Measurements from ENCODE around the gene CREB1. TPM values are rescaled to one million over a fixed set of nuclear protein-coding genes. Genes with fewer than 3 reads are reported as not detected.

CREB1 gene
- total RNA-seq, 2 donors from 2014 or later = 42.9 to 51.7 TPM

GRCh38 chr2:207594264-207594663, 64.5 kb downstream of the CREB1 start:
- ATAC-seq = no peak
- DNase-seq = no peak
- intact Hi-C loops (cut with DNase I, micrococcal nuclease) = no loop called here

GRCh38 chr2:207594731-207595130, 65.0 kb downstream of the CREB1 start:
- intact Hi-C loops (cut with DNase I, micrococcal nuclease) = no loop called here
- DNase-seq (no peak), ATAC-seq (no peak)

DNA sequence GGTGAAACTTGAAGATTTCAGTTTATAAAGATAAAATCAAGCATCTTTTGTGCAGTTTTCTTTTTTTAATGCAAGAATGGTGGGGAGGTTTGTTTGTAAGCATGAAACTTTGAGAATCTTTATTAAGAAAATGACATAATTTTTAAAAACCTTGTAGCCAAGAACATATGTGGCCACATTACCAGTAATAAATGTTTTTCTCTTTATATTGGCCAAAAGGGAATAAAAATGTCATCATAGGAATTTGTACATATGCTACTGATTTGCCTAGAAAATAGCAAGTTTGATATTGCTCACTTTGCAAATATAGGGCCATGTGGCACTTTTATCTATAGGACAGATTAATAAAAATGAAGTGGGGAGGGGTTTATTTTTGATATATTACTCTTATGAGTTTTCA, 69.9 kb downstream of the CREB1 start:
- ATAC-seq (no peak), DNase-seq (no peak)
- intact Hi-C loops (cut with DNase I, micrococcal nuclease) = no loop called here

DNA sequence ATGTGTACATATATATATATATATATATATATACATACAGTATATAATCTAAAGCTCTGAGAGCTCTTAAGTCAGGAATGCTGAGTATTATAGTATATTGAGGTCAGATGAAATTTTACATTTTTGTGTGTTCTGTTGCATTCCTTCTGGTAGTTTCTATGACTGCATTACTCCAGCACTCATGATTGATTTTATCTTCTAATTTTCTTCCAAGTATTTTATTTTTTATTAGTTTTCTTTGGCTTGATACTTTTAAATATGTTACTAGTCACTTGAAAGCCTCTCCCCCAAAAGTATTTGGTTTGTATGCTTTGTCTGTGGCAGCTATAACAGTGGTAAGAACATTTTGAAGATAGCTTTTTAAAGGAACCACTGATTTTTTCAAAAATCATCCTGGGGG, 70.5 kb downstream of the CREB1 start:
- intact Hi-C loops (cut with DNase I, micrococcal nuclease) = no loop called here
- no peak for DNase-seq
- ATAC-seq = no peak

- intact Hi-C loops (cut with DNase I, micrococcal nuclease) = no loop called here
- ATAC-seq (no peak), DNase-seq (no peak)
Measured at GRCh38 chr2:207601774-207602173, 72.0 kb downstream of the CREB1 start.

DNA sequence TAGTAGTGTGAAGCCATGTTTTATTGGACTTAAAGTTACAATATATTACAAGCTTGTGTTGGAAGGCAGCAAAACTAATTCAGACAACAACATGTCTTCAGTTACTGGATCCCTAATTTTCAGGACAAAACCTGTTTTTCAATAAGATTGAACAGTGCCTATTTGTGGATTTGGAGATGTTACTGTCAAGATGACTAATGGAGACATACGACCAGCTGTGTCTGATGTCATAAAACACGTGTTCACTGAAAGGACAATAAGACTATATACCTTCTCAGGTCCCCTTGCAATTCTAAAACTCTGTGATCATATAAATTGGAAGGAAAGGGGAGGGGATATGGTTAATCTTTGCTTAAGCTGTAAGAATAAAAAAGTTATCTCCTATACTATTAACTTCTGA, 73.7 kb downstream of the CREB1 start:
- no peak for DNase-seq
- intact Hi-C loops (cut with DNase I, micrococcal nuclease) = no loop called here
- no peak for ATAC-seq

DNA sequence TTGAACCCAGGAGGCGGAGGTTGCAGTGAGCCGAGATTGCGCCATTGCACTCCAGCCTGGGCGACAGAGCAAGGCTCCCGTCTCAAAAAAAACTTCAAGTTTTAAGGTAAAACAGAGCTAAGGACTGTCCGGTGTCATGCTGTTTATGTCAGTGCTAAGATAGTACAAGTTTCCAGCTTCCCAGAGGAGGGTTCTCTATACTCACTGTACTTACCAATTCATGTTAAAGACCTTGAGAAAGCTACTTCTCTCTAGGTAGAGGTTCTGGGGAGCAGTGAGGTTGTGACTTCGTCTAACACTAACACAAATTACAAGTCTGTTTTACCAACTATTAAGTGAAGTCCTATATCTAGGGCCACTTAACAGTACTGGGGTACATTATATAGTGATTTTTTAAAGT, 76.6 kb downstream of the CREB1 start:
- ATAC-seq = no peak
- intact Hi-C loops (cut with DNase I, micrococcal nuclease) = no loop called here
- DNase-seq = no peak

GRCh38 chr2:207606829-207607228, 77.1 kb downstream of the CREB1 start:
- intact Hi-C loops (cut with DNase I, micrococcal nuclease) = no loop called here
- no peak for ATAC-seq
- no peak for DNase-seq

- no peak for ATAC-seq
- intact Hi-C loops (cut with DNase I, micrococcal nuclease) = no loop called here
- DNase-seq = no peak
Measured at GRCh38 chr2:207612714-207613113, 83.0 kb downstream of the CREB1 start.

GRCh38 chr2:207614824-207615223, 85.1 kb downstream of the CREB1 start:
- ATAC-seq = no peak
- intact Hi-C loops (cut with DNase I, micrococcal nuclease) = no loop called here
- no peak for DNase-seq

DNA sequence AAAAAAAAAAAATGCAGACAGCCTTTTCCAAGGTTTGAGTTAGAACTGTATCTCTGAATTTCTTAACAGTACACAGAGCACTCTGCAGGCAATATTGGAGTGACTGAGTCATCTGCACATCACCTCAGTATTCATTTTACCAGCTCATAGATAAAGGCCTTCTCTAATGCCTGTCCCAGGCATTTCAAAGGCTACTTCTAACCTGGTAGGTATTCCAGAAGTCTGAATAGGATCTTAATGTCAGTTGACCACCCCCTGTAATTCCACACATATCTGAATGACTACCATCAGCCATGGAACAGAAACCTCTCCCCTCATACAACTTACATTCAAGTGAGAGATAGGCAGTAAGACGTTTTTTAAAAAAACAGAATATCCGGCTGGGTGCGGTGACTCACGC, 86.4 kb downstream of the CREB1 start:
- ATAC-seq = no peak
- intact Hi-C loops (cut with DNase I, micrococcal nuclease) = no loop called here
- DNase-seq = no peak

DNA sequence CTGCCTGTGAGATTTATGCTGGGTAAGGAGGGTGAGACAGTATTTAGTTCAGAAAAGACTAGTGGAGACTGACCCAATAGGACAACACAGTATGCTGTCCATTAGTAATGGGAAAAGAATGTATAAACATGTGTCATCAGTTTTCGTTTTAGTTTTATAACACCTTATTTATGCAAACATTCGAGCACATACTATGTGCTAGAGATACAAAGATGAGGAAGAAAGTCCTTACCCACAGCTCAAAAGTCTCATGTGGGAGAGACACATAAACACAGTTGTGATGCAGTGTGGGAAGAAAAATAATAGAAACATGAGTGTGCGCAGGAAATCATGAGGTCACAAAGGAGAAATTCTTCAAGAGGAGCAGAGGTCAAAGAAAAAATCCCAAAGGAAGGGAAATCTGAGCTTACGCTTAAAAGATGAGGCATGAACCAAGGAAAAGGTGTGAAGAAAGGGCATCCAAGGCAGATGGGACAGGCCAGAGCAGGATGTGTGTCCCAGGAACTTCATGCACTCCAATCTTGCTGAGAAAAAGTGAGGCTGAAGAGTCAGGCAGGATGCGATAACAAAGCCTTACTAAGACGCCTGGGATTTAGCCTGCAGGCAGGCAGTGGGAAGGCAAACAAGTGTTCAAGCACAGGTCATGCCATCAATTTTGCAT, 87.4 kb downstream of the CREB1 start:
- no peak for DNase-seq
- intact Hi-C loops (cut with DNase I, micrococcal nuclease) = no loop called here
- peak; percentile 23 for ATAC-seq

DNA sequence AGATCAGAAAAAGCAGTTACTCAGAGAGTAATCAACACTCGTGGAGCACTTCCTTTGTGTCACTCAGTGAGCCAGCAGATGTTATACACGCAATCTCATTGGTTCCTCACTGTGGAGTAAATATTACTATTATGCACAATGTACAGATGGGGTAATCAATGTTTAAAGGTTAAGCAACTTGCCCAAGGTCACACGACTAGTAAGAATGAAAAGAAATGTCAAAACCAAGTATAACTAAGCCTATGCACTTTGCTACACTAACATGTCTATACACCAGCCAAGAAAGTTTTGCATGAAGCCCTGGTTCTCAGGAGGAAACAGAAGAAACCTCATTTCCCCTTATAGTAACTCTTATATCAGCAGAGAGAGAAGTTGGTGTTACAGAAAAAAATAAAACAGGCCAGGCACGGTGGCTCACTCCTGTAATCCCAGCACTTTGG, 90.0 kb downstream of the CREB1 start:
- no peak for DNase-seq
- intact Hi-C loops (cut with DNase I, micrococcal nuclease) = no loop called here
- no peak for ATAC-seq

DNA sequence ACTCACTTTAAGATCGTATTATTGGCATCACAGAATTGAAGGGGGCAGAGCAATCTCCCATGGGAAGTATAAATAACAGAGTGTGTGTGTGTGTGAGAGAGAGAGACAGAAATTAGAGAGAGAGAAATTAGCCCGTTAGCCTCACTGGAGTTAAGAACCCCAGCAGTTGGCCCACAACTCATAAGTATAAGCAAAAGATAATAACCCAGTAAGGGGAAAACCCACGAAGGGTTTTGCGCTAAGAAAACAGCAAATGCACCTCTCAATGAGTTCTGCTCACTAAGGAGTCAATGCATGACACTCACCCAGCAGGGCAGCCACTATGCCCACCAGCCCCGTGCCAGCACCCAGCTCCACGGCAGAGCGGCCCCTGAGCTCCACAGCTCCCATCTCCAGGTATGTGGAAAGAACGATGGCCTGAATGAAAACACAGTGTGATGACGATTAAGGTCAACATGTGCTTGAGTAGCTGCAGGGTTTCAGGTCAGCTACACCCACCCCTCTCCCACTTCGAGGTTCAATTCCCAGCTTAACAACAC, 91.8 kb downstream of the CREB1 start:
- ATAC-seq = no peak
- intact Hi-C loops (cut with DNase I, micrococcal nuclease) = no loop called here
- DNase-seq = no peak

GRCh38 chr2:207624185-207625013, 94.6 kb downstream of the CREB1 start:
- intact Hi-C loops (cut with DNase I, micrococcal nuclease) = no loop called here
- peak; percentile 53 to 81 for DNase-seq
- ATAC-seq = peak; percentile 53

GRCh38 chr2:207625014-207625907, 95.5 kb downstream of the CREB1 start, which contains the start of gene METTL21A:
Gene METTL21A, minus strand, starts transcription at chr2:207625394. Its CDS starts 1,019 bp downstream, at chr2:207624375.
- DNase-seq (peak; percentile 92 to 93), ATAC-seq (peak; percentile 85)
- intact Hi-C loops (cut with DNase I, micrococcal nuclease) = no loop called here

DNA sequence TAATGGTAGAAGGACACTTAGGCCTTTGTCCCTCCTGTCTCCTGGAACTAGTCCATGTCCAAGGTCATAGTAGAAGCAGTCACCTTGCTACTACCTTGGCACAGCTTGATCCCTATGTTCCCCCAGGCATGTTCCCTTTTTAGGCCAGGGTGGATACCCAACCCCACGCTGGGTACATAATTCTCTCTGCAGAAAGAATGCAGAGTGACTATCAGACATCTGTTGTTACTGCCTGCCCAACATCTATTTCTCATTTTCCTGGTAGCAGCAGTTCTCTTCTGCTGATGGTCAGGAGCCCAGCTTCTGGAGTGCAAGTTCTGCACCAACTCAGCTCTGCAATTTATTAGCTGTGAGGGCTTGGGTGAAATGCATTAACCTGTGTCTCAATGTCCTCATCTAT, 99.8 kb downstream of the CREB1 start:
- intact Hi-C loops (cut with DNase I, micrococcal nuclease) = no loop called here
- ATAC-seq (no peak), DNase-seq (no peak)

DNA sequence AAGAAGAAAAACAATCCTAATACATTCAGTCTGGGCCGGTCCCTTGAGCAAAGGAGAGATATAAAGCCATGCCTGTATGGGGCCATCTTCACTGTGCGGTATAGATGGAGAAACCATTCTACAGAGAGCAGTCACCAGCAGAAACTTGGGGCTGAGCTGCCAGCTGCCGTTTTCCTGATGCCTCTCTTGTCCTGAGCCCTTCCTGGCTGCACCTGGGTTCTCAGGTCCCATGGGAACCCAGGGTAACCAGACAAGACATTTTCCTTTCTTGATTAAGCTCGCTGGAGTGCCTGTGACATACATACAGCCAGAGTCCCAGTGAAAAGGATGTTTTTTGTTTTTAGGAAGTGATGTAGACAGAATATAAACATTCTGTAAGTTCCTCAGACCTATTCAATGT, 100.7 kb downstream of the CREB1 start:
- intact Hi-C loops (cut with DNase I, micrococcal nuclease) = no loop called here

More for the DNA sequence above, 100.7 kb downstream of the CREB1 start:
- ATAC-seq (no peak), DNase-seq (no peak)

All from left colon (tissue), 2 donors.